ENCODE measurements around the gene HLA-B. TPM values are rescaled to one million over a fixed set of nuclear protein-coding genes. Genes with fewer than 3 reads are reported as not detected.

HLA-B gene
- total RNA-seq, 1 experiment from 2014 or later = 68.6 TPM

DNA sequence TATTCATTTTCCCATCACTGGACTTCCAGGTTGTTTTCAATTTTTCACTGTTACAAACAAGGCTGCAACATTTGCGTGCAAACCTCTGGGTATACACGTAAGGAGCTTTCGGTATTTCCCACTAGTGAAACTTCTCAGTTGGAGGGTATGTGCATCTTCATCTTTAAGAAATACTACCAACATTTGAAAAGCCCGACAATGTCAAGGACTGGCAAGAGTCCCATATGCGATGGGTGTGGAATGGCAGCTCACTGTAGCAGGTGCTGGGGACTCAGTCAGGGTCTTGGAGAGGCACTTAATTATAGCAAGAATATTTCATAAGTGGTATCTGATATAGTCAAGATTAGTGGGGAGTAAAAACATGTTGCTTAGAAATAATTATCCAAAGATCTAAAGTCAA, 8.9 kb upstream of the HLA-B start:
- Mint-ChIP-seq H3K9me3 (peaks cover 1 to 2% of the 10 kb centered on the region in 2 experiments; a peak in 4 of 5 replicates), H3K27ac (no peak overlapping the region), H3K4me3 (no peak overlapping the region), H3K36me3 (ENCODE audit: insufficient read depth in 1 of 3, low read depth in 3 of 3) (peaks cover 0 to 1% (median 0%) of the 10 kb centered on the region in 3 experiments; a peak in 1 of 7 replicates), H3K27me3 (ENCODE audit: low read depth) (peaks cover 88% of the 10 kb centered on the region), H3K4me1 (peaks cover 6 to 10% of the 10 kb centered on the region in 2 experiments)
- no peak overlapping the region for H4K8ac ChIP-seq (replicated peaks; ENCODE audit: insufficient read length, low read depth, low read length)
- no peak overlapping the region for H3K4me2 ChIP-seq (ENCODE audit: insufficient read depth, insufficient read length, low read length)
- H3K4ac ChIP-seq (ENCODE audit: low read depth, low read length) = no peak overlapping the region
- no peak overlapping the region for H4K5ac ChIP-seq (ENCODE audit: insufficient read length, low read depth, low read length)
- H3K4me1 ChIP-seq (ENCODE audit: insufficient read depth, low read length) = no peaks in the 10 kb centered on the region
- no peak for DNase-seq
- no peaks in the 10 kb centered on the region for H3K79me1 ChIP-seq (ENCODE audit: insufficient read depth, low read depth, low read length, poor library complexity, severe bottlenecking)
- H4K20me1 ChIP-seq (ENCODE audit: control insufficient read depth, insufficient read depth, insufficient read length) = no peaks in the 10 kb centered on the region
- H2BK120ac ChIP-seq (ENCODE audit: low read depth, low read length, poor library complexity, severe bottlenecking) = no peak overlapping the region
- H2BK12ac ChIP-seq (ENCODE audit: insufficient read length, low read depth, low read length) = no peak overlapping the region
- H3K27ac ChIP-seq (ENCODE audit: insufficient read length, low read depth, low read length) = no peak overlapping the region
- TF ChIP-seq, protein P1, sequence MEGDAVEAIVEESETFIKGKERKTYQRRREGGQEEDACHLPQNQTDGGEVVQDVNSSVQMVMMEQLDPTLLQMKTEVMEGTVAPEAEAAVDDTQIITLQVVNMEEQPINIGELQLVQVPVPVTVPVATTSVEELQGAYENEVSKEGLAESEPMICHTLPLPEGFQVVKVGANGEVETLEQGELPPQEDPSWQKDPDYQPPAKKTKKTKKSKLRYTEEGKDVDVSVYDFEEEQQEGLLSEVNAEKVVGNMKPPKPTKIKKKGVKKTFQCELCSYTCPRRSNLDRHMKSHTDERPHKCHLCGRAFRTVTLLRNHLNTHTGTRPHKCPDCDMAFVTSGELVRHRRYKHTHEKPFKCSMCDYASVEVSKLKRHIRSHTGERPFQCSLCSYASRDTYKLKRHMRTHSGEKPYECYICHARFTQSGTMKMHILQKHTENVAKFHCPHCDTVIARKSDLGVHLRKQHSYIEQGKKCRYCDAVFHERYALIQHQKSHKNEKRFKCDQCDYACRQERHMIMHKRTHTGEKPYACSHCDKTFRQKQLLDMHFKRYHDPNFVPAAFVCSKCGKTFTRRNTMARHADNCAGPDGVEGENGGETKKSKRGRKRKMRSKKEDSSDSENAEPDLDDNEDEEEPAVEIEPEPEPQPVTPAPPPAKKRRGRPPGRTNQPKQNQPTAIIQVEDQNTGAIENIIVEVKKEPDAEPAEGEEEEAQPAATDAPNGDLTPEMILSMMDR (conservative IDR thresholded peaks at IDR 0.05) = no peak
- no peak overlapping the region for H2AK5ac ChIP-seq (ENCODE audit: insufficient read length, low read length)
- no peak overlapping the region for H2AFZ ChIP-seq (ENCODE audit: low read length)
- H2BK20ac ChIP-seq (ENCODE audit: low read depth, low read length, poor library complexity, severe bottlenecking) = no peak overlapping the region
- no peak overlapping the region for H3K56ac ChIP-seq (ENCODE audit: insufficient read length, low read depth, low read length)
- peaks cover 3% of the 10 kb centered on the region for H3K23me2 ChIP-seq (ENCODE audit: insufficient read length, low read depth, low read length, poor library complexity, severe bottlenecking)
- no peak overlapping the region for H3T11ph ChIP-seq (ENCODE audit: low read length)
- H3K23ac ChIP-seq (ENCODE audit: insufficient read length, low read depth, low read length) = no peak overlapping the region
- no peak overlapping the region for H3K18ac ChIP-seq (ENCODE audit: insufficient read length, low read depth, low read length)
- no CpG with 5 or more reads among the region's 5 CpGs for WGBS (ENCODE audit: extremely low coverage, insufficient read length, low lambda C conversion rate)
- no peak overlapping the region for H3K9ac ChIP-seq (ENCODE audit: extremely low read depth, insufficient read length, low read length)
- H4K91ac ChIP-seq (ENCODE audit: insufficient read length, low read depth, low read length) = no peak overlapping the region
- H3K9me3 ChIP-seq (ENCODE audit: control insufficient read depth, low read depth, low read length) = no peaks in the 10 kb centered on the region
- H3K14ac ChIP-seq (ENCODE audit: insufficient read depth, low read length) = no peak overlapping the region
- no peak overlapping the region for H2BK5ac ChIP-seq (ENCODE audit: insufficient read length, low read length)
- H3K27me3 ChIP-seq (ENCODE audit: insufficient read depth, low read length) = no peaks in the 10 kb centered on the region
- H3K79me2 ChIP-seq (ENCODE audit: insufficient read depth, low read length) = no peaks in the 10 kb centered on the region
- H2BK15ac ChIP-seq (ENCODE audit: low read depth, low read length) = no peak overlapping the region
